ENCODE results near the gene CTNND2.

The CTNND2 gene

DNA sequence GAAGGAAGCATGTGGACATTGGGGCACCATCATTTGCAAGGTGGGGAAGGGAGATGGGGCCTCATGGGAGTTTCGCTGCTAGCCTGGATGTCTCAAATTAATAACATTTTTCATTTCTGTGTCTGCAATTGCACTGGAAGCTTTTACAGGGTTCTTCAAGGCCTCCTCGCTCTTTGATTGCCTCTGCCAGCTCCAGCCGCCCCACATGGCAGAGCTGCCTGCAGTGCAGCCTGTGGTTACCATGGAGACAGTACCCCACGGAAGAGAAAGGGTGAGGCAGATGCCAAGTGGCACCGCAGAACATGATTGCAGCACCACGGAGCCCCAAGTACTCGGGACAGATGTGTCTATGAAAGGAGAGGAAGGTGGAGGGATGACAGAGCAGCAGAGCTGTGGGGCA lies 25.4 kb downstream of the CTNND2 start:
- Histone ChIP-seq H3K4me3 (ENCODE audit: low read depth in 1 of 2, low read length in 2 of 2) (no peak overlapping the region), H3K27ac (ENCODE audit: low read length) (no peak overlapping the region), H3K4me1 (ENCODE audit: insufficient read depth, low read length) (no peaks in the 10 kb centered on the region), H4K20me1 (ENCODE audit: insufficient read depth, low read length) (no peaks in the 10 kb centered on the region), H3K79me2 (ENCODE audit: insufficient read depth, low read length) (no peaks in the 10 kb centered on the region), H3K9me3 (ENCODE audit: insufficient read depth, low read length, severe bottlenecking) (no peaks in the 10 kb centered on the region), H3K4me2 (ENCODE audit: insufficient read depth, low read length) (no peak overlapping the region), H3K36me3 (ENCODE audit: insufficient read depth, low read length) (no peaks in the 10 kb centered on the region), H2AFZ (ENCODE audit: low read depth, low read length) (no peak overlapping the region), H3K27me3 (ENCODE audit: insufficient read depth, low read length, poor library complexity) (no peaks in the 10 kb centered on the region), H3K9ac (ENCODE audit: low read depth, low read length) (no peak overlapping the region)
- TF ChIP-seq, protein P1, sequence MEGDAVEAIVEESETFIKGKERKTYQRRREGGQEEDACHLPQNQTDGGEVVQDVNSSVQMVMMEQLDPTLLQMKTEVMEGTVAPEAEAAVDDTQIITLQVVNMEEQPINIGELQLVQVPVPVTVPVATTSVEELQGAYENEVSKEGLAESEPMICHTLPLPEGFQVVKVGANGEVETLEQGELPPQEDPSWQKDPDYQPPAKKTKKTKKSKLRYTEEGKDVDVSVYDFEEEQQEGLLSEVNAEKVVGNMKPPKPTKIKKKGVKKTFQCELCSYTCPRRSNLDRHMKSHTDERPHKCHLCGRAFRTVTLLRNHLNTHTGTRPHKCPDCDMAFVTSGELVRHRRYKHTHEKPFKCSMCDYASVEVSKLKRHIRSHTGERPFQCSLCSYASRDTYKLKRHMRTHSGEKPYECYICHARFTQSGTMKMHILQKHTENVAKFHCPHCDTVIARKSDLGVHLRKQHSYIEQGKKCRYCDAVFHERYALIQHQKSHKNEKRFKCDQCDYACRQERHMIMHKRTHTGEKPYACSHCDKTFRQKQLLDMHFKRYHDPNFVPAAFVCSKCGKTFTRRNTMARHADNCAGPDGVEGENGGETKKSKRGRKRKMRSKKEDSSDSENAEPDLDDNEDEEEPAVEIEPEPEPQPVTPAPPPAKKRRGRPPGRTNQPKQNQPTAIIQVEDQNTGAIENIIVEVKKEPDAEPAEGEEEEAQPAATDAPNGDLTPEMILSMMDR (IDR thresholded peaks at IDR 0.05; ENCODE audit: borderline replicate concordance, extremely low read depth, low read length, poor library complexity, severe bottlenecking): no peak
- no peak for TF ChIP-seq EZH2 (IDR thresholded peaks at IDR 0.05; ENCODE audit: borderline replicate concordance, low read depth, low read length, severe bottlenecking)
- ATAC-seq (ENCODE audit: insufficient read depth, low read depth): no peak
- no peak for DNase-seq

DNA sequence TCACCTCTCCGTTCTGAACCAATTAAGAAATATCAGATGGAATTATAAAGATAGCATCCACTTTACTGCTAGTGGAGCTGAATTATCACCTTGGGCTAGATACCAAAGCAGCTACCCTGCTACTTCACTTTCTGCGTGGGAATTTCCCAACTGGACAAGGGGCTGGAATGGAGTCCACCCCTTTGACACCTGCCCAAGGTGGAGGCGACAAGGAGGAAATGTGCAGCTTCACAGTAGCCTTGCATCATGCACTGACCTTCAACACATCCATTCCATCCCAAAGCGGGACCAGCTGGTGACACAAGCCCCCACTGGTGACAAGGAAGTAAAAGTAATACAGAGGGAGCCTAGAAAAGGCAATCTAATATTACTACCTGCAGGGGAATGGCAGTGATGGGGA lies 30.7 kb downstream of the CTNND2 start:
- Histone ChIP-seq H3K27me3 (ENCODE audit: insufficient read depth, low read length, poor library complexity) (no peaks in the 10 kb centered on the region), H3K4me1 (ENCODE audit: insufficient read depth, low read length) (no peaks in the 10 kb centered on the region), H3K9ac (ENCODE audit: low read depth, low read length) (no peak overlapping the region), H3K79me2 (ENCODE audit: insufficient read depth, low read length) (no peaks in the 10 kb centered on the region), H3K4me3 (ENCODE audit: low read depth in 1 of 2, low read length in 2 of 2) (no peak overlapping the region), H2AFZ (ENCODE audit: low read depth, low read length) (no peak overlapping the region), H4K20me1 (ENCODE audit: insufficient read depth, low read length) (no peaks in the 10 kb centered on the region), H3K4me2 (ENCODE audit: insufficient read depth, low read length) (no peak overlapping the region), H3K36me3 (ENCODE audit: insufficient read depth, low read length) (no peaks in the 10 kb centered on the region), H3K27ac (ENCODE audit: low read length) (no peak overlapping the region), H3K9me3 (ENCODE audit: insufficient read depth, low read length, severe bottlenecking) (no peaks in the 10 kb centered on the region)
- no peak for ATAC-seq (ENCODE audit: insufficient read depth, low read depth)
- no peak for DNase-seq
- TF ChIP-seq, protein P1 (IDR thresholded peaks at IDR 0.05; ENCODE audit: borderline replicate concordance, extremely low read depth, low read length, poor library complexity, severe bottlenecking): no peak
- no peak for TF ChIP-seq EZH2 (IDR thresholded peaks at IDR 0.05; ENCODE audit: borderline replicate concordance, low read depth, low read length, severe bottlenecking)

DNA sequence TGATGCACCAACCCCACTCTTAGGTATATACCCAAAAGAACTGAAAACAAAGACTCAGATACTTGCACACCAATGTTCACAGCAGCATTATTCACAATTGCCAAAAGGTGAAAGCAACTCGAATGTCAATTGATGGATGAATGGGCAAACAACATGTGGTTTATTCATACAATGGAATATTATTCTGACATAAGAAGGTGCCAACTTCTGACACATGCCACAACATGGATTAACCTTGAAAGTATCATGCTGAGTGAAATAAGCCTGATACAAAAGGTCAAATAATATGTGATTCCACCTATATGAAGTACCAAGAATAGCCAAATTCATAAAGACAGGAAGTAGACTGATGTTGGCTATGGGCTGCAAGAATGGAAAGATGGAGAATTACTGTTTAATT lies 35.0 kb downstream of the CTNND2 start:
- Histone ChIP-seq H3K4me1 (ENCODE audit: insufficient read depth, low read length) (no peaks in the 10 kb centered on the region), H3K79me2 (ENCODE audit: insufficient read depth, low read length) (no peaks in the 10 kb centered on the region), H4K20me1 (ENCODE audit: insufficient read depth, low read length) (no peaks in the 10 kb centered on the region), H3K27me3 (ENCODE audit: insufficient read depth, low read length, poor library complexity) (no peaks in the 10 kb centered on the region), H3K9me3 (ENCODE audit: insufficient read depth, low read length, severe bottlenecking) (no peaks in the 10 kb centered on the region), H3K9ac (ENCODE audit: low read depth, low read length) (no peak overlapping the region), H3K4me2 (ENCODE audit: insufficient read depth, low read length) (no peak overlapping the region), H3K4me3 (ENCODE audit: low read depth in 1 of 2, low read length in 2 of 2) (no peak overlapping the region), H3K27ac (ENCODE audit: low read length) (no peak overlapping the region), H3K36me3 (ENCODE audit: insufficient read depth, low read length) (no peaks in the 10 kb centered on the region), H2AFZ (ENCODE audit: low read depth, low read length) (no peak overlapping the region)
- TF ChIP-seq, protein P1 (IDR thresholded peaks at IDR 0.05; ENCODE audit: borderline replicate concordance, extremely low read depth, low read length, poor library complexity, severe bottlenecking): no peak
- TF ChIP-seq EZH2 (IDR thresholded peaks at IDR 0.05; ENCODE audit: borderline replicate concordance, low read depth, low read length, severe bottlenecking): no peak
- no peak for DNase-seq
- ATAC-seq (ENCODE audit: insufficient read depth, low read depth): no peak

DNA sequence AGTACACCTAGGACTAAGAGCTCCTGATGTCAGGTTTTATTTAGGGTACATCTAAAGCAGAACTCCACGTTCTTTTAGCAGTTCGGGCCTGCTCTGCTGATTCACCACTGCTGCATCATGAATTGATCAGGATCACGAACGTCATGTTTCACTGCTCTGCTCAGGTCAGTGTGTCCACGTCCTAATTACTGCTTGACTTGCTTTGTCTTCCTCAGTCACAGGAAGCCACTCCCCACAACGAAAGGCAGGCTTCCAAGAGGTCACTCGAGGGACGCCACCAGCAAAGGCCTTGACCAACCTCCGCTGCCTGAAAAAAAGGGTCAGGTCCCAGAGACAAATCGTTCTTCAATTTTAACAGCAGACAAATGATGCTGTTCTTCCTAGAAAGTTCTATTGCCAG lies 40.3 kb downstream of the CTNND2 start:
- H3K27ac ChIP-seq (ENCODE audit: low read length): no peak overlapping the region
- ATAC-seq (ENCODE audit: insufficient read depth, low read depth) (no peak), DNase-seq (no peak)
- no peaks in the 10 kb centered on the region for H4K20me1 ChIP-seq (ENCODE audit: insufficient read depth, low read length)
- no peak for TF ChIP-seq EZH2 (IDR thresholded peaks at IDR 0.05; ENCODE audit: borderline replicate concordance, low read depth, low read length, severe bottlenecking)
- TF ChIP-seq, protein P1 (IDR thresholded peaks at IDR 0.05; ENCODE audit: borderline replicate concordance, extremely low read depth, low read length, poor library complexity, severe bottlenecking): no peak
- no peaks in the 10 kb centered on the region for H3K9me3 ChIP-seq (ENCODE audit: insufficient read depth, low read length, severe bottlenecking)
- no peaks in the 10 kb centered on the region for H3K27me3 ChIP-seq (ENCODE audit: insufficient read depth, low read length, poor library complexity)
- no peaks in the 10 kb centered on the region for H3K79me2 ChIP-seq (ENCODE audit: insufficient read depth, low read length)
- no peaks in the 10 kb centered on the region for H3K36me3 ChIP-seq (ENCODE audit: insufficient read depth, low read length)
- H3K4me1 ChIP-seq (ENCODE audit: insufficient read depth, low read length): no peaks in the 10 kb centered on the region
- no peak overlapping the region for H2AFZ ChIP-seq (ENCODE audit: low read depth, low read length)
- no peak overlapping the region for H3K9ac ChIP-seq (ENCODE audit: low read depth, low read length)
- H3K4me2 ChIP-seq (ENCODE audit: insufficient read depth, low read length): no peak overlapping the region
- no peak overlapping the region for H3K4me3 ChIP-seq (ENCODE audit: low read depth in 1 of 2, low read length in 2 of 2)

Data from DND-41 (cell line).